HG03135 (cell line): ENCODE results near the gene MAP2K5.

ENCODE experiments used
- ATAC-seq: cut with Tn5 transposase; IDR thresholded peaks from one replicate; pipeline ENCODE4 v1.9.1; 2021; ENCODE audit warnings: mild to moderate bottlenecking, moderate library complexity; ENCODE audit not compliant: unreplicated experiment

Gene MAP2K5

GRCh38 chr15:67852418-67852817 lies 309.9 kb downstream of the MAP2K5 start:
- no peak for ATAC-seq

GRCh38 chr15:67853454-67853853 lies 311.0 kb downstream of the MAP2K5 start:
- ATAC-seq, result no peak

GRCh38 chr15:67854358-67854757 lies 311.9 kb downstream of the MAP2K5 start:
- ATAC-seq, result no peak

- ATAC-seq, result no peak
These were observed 313.3 kb downstream of the MAP2K5 start for GRCh38 chr15:67855842-67856241.
